GM21367 (cell line): Measurements from ENCODE around the gene CDH13.

Experiments used
- ATAC-seq: cut with Tn5 transposase; IDR thresholded peaks from one replicate; pipeline ENCODE4 v1.9.1; 2021; ENCODE audit not compliant: unreplicated experiment

Gene CDH13

GRCh38 chr16:82990155-82990554 lies 363.4 kb downstream of the CDH13 start:
- no peak for ATAC-seq

- no peak for ATAC-seq
Observed at GRCh38 chr16:82991410-82991809, 364.6 kb downstream of the CDH13 start.

- no peak for ATAC-seq
Observed at GRCh38 chr16:82991966-82992675, 365.4 kb downstream of the CDH13 start.

- ATAC-seq: no peak
Observed at GRCh38 chr16:82992786-82993185, 366.0 kb downstream of the CDH13 start.

GRCh38 chr16:82993415-82993814 lies 366.6 kb downstream of the CDH13 start:
- no peak for ATAC-seq

- ATAC-seq: no peak
Observed at GRCh38 chr16:82993926-82994325, 367.2 kb downstream of the CDH13 start.

GRCh38 chr16:82995286-82995923 lies 368.6 kb downstream of the CDH13 start:
- no peak for ATAC-seq

GRCh38 chr16:82995924-82996441 lies 369.2 kb downstream of the CDH13 start:
- ATAC-seq: no peak

GRCh38 chr16:82996814-82997213 lies 370.0 kb downstream of the CDH13 start:
- no peak for ATAC-seq

- no peak for ATAC-seq
Observed at GRCh38 chr16:82999711-83000110, 372.9 kb downstream of the CDH13 start.

- ATAC-seq: no peak
Observed at GRCh38 chr16:83002351-83003334, 375.9 kb downstream of the CDH13 start.

- ATAC-seq: no peak
Observed at GRCh38 chr16:83004868-83005652, 378.3 kb downstream of the CDH13 start.

GRCh38 chr16:83005653-83006160 lies 378.9 kb downstream of the CDH13 start:
- no peak for ATAC-seq

GRCh38 chr16:83010776-83011720 lies 384.3 kb downstream of the CDH13 start:
- ATAC-seq: no peak

GRCh38 chr16:83011939-83012338 lies 385.2 kb downstream of the CDH13 start:
- ATAC-seq: no peak

- no peak for ATAC-seq
Observed at GRCh38 chr16:83013071-83013470, 386.3 kb downstream of the CDH13 start.

- no peak for ATAC-seq
Observed at GRCh38 chr16:83019963-83020362, 393.2 kb downstream of the CDH13 start.

- ATAC-seq: no peak
Observed at GRCh38 chr16:83021045-83021444, 394.3 kb downstream of the CDH13 start.

- ATAC-seq: no peak
Observed at GRCh38 chr16:83021746-83022145, 395.0 kb downstream of the CDH13 start.
